Activated T-cell treated with anti-CD3 and anti-CD28 coated beads, Interleukin-2, amount 50 U/mL, for 48 hours (primary cell): ENCODE results near the gene SEMA4D.

Experiments used
- DNase-seq, 2 experiments: peaks; one replicate each; pipeline ENCODE4 v3.0.0-alpha.2; 2020

Gene SEMA4D

GRCh38 chr9:89364666-89365531 is 133.0 kb downstream of the SEMA4D start:
- peak in 1 of 2 experiments; percentile 23 for DNase-seq

GRCh38 chr9:89363921-89364665 is 133.8 kb downstream of the SEMA4D start:
- no peak for DNase-seq

GRCh38 chr9:89363311-89363670 is 134.6 kb downstream of the SEMA4D start:
- peak in 1 of 2 experiments; percentile 12 for DNase-seq

- DNase-seq, result peak in 1 of 2 experiments; percentile 15
Observed at GRCh38 chr9:89362647-89363310, 135.1 kb downstream of the SEMA4D start.

- DNase-seq, result peak in 1 of 2 experiments; percentile 16
Observed at GRCh38 chr9:89361816-89362646, 135.9 kb downstream of the SEMA4D start.

GRCh38 chr9:89361031-89361430 is 136.9 kb downstream of the SEMA4D start:
- DNase-seq, result no peak

GRCh38 chr9:89360465-89360864 is 137.4 kb downstream of the SEMA4D start:
- no peak for DNase-seq

GRCh38 chr9:89359751-89360261 is 138.1 kb downstream of the SEMA4D start:
- no peak for DNase-seq

- no peak for DNase-seq
Observed at GRCh38 chr9:89358985-89359384, 138.9 kb downstream of the SEMA4D start.

GRCh38 chr9:89358376-89358916 is 139.5 kb downstream of the SEMA4D start:
- no peak for DNase-seq

- DNase-seq, result no peak
Observed at GRCh38 chr9:89357331-89358197, 140.3 kb downstream of the SEMA4D start.

GRCh38 chr9:89356782-89357181 is 141.1 kb downstream of the SEMA4D start:
- no peak for DNase-seq

- DNase-seq, result no peak
Observed at GRCh38 chr9:89354471-89354870, 143.4 kb downstream of the SEMA4D start.

- no peak for DNase-seq
Observed at GRCh38 chr9:89353989-89354388, 143.9 kb downstream of the SEMA4D start.

- DNase-seq, result no peak
Observed at GRCh38 chr9:89352874-89353649, 144.9 kb downstream of the SEMA4D start.

GRCh38 chr9:89352451-89352850 is 145.5 kb downstream of the SEMA4D start:
- DNase-seq, result no peak

GRCh38 chr9:89351584-89352300 is 146.2 kb downstream of the SEMA4D start:
- DNase-seq, result no peak

GRCh38 chr9:89350988-89351557 is 146.8 kb downstream of the SEMA4D start:
- DNase-seq, result no peak

GRCh38 chr9:89349607-89350006 is 148.3 kb downstream of the SEMA4D start:
- DNase-seq, result no peak
